HG03095 (cell line): Measurements from ENCODE around the gene CLNK.

Experiments
- ATAC-seq: cut with Tn5 transposase; IDR thresholded peaks from one replicate; pipeline ENCODE4 v1.9.1; 2021; ENCODE audit warnings: moderate library complexity; ENCODE audit not compliant: unreplicated experiment

Gene CLNK

GRCh38 chr4:10526429-10527222 is 157.9 kb downstream of the CLNK start:
- no peak for ATAC-seq

- ATAC-seq, result no peak
These were observed 160.3 kb downstream of the CLNK start for GRCh38 chr4:10524196-10524833.

GRCh38 chr4:10521424-10521823 is 163.1 kb downstream of the CLNK start:
- ATAC-seq, result no peak

- no peak for ATAC-seq
These were observed 174.8 kb downstream of the CLNK start for GRCh38 chr4:10509733-10510132.

- no peak for ATAC-seq
These were observed 178.5 kb downstream of the CLNK start for GRCh38 chr4:10506077-10506476.

- no peak for ATAC-seq
These were observed 179.9 kb downstream of the CLNK start for GRCh38 chr4:10504570-10505179.

- no peak for ATAC-seq
These were observed 181.9 kb downstream of the CLNK start for GRCh38 chr4:10502717-10503116.

GRCh38 chr4:10500776-10501175 is 183.8 kb downstream of the CLNK start:
- ATAC-seq, result no peak

GRCh38 chr4:10496200-10496599 is 188.4 kb downstream of the CLNK start:
- ATAC-seq, result no peak

- no peak for ATAC-seq
These were observed 188.9 kb downstream of the CLNK start for GRCh38 chr4:10495651-10496050.

- no peak for ATAC-seq
These were observed 192.1 kb downstream of the CLNK start for GRCh38 chr4:10492464-10492863.

- no peak for ATAC-seq
These were observed 193.2 kb downstream of the CLNK start for GRCh38 chr4:10491401-10491800.

- no peak for ATAC-seq
These were observed 193.6 kb downstream of the CLNK start for GRCh38 chr4:10490996-10491395.

GRCh38 chr4:10482913-10483312 is 201.7 kb downstream of the CLNK start:
- no peak for ATAC-seq

GRCh38 chr4:10480616-10481015 is 204.0 kb downstream of the CLNK start:
- no peak for ATAC-seq

- ATAC-seq, result no peak
These were observed 205.9 kb downstream of the CLNK start for GRCh38 chr4:10478621-10479020.

- no peak for ATAC-seq
These were observed 214.1 kb downstream of the CLNK start for GRCh38 chr4:10470505-10470904.

GRCh38 chr4:10466161-10466560 is 218.4 kb downstream of the CLNK start:
- no peak for ATAC-seq

GRCh38 chr4:10462876-10463275 is 221.7 kb downstream of the CLNK start:
- no peak for ATAC-seq

- no peak for ATAC-seq
These were observed 222.6 kb downstream of the CLNK start for GRCh38 chr4:10461850-10462400.

- peak; percentile 79 for ATAC-seq
These were observed 223.3 kb downstream of the CLNK start for GRCh38 chr4:10461091-10461849.
